Medulla oblongata (tissue), 1 donor: ENCODE measurements around the gene SOAT2.

Source experiments
- DNase-seq: peaks from one replicate; pipeline ENCODE4 v3.0.0-alpha.2; 2015; ENCODE audit errors: extremely low spot score

Gene SOAT2, protein sequence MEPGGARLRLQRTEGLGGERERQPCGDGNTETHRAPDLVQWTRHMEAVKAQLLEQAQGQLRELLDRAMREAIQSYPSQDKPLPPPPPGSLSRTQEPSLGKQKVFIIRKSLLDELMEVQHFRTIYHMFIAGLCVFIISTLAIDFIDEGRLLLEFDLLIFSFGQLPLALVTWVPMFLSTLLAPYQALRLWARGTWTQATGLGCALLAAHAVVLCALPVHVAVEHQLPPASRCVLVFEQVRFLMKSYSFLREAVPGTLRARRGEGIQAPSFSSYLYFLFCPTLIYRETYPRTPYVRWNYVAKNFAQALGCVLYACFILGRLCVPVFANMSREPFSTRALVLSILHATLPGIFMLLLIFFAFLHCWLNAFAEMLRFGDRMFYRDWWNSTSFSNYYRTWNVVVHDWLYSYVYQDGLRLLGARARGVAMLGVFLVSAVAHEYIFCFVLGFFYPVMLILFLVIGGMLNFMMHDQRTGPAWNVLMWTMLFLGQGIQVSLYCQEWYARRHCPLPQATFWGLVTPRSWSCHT

DNA sequence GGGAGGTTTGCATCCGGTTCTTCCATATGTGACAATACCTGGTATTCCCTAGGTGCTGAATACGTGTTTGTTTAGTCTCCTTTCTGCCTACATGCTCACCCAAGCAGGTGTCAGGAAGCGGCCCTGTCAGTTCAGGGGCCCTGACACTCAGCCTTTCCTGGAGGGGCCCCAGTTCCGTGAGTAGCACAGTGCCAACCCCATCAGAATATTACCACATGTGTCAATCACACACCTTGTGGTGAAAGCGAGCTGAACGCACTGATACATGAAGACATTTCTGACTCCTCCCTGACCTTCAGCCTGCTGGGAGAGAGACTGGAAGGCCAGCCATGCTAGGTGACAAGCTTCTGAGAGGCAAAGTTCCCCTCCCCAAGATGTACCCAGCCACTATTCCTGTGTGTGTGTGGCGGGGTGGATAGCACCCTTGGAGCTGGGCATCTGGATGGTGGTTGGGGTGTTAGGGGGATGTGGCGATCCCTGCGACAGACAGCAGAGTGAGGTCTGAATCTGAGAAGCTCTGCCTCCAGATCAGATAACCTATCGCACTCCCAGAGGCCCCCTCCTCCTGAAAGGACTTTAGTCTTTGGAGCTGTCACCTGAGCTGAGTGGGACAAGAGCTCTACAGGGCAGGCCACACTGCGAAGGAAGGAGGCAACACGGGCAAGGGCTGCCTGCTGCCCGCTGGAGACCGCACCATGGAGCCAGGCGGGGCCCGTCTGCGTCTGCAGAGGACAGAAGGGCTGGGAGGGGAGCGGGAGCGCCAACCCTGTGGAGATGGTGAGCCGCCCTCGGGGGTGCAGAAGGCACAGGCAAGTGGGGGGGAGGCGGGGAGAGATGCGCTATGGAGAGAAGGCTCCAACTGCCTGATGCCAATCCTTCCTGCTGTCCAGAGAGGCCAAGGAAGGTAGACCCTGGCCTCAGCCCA, at the start of gene SOAT2:
TSS of gene SOAT2 (plus strand) at position 604 of the 925 bp plus-strand sequence. CDS start at position 696, 92 bp downstream.
- no peak for DNase-seq

DNA sequence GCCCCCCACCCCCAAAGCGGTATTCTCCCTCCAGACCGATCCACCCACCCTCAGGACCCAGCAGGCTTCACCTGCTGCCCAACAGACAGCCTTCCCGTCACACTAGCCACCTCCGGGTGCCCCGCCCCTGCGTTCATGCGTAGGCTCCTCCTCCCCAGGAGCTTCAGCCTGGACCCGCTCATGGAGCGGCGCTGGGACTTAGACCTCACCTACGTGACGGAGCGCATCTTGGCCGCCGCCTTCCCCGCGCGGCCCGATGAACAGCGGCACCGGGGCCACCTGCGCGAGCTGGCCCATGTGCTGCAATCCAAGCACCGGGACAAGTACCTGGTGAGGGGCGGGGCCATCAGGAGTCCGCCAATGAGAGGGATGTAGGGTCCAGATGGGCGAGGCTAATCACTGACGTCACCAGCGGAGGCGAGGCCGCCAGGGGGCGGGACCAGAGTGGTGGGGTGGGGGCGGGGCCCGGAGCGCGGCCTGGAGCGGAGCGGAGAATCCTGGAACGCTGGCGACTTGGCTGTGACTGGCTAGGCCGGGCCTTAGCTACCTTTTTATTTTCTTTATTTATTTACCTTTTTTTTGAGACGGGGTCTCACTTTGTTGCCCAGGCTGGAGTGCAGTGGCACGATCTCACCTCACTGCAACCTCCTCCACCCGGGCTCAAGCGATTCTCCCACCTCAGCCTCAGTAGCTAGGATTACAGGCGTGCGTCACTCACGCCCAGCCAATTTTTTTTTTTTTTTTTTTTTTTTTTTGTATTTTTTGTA, 49.0 kb upstream of the SOAT2 start:
- peak; percentile 98 for DNase-seq

DNA sequence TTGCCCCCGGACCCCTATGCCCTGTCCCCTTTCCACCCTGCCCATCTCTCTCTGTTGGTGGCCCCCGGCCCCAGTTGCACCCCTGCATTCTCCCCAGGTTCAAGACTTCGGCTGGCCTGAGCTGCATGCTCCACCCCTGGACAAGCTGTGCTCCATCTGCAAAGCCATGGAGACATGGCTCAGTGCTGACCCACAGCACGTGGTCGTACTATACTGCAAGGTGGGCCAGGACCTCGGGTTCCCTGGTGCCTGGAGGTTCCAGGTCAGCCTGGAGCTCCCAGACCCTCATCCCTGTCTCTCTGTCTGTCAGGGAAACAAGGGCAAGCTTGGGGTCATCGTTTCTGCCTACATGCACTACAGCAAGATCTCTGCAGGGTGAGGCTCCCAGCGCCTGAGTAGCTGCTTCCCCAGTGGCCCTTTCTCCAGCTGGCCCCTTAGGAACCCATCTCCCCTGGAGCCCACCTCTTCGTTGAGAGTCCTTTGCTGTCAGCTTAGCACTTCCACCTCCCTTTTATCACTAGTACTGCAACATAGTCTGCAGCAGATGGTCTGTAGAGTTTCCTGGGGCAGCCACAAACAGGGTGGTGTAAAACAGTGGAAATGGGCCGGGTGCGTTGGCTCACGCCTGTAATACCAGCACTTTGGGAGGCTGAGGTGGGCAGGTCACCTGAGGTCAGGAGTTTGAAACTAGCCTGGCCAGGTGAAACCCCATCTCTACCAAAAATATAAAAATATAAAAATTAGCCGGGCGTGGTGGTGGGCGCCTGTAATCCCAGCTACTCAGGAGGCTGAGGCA, 47.6 kb upstream of the SOAT2 start:
- no peak for DNase-seq

DNA sequence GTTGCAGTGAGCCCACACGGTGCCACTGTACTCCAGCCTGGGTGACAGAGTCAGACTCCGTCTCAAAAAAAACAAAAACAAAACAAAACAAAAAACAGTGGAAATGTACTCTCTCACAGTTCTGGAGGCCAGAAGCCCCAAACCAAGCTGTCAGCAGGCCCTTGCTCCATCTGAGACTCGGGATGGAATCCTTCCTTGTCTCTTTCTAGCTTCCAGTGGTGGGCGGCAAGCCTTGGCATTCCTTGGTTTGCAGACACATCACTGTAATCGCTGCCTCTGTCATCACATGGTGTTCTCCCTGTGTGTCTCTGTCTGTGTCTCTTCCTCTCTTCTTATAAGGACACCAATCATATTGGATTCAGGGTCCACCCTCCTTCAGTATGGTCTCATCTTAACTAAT, 47.0 kb upstream of the SOAT2 start:
- DNase-seq: no peak

DNA sequence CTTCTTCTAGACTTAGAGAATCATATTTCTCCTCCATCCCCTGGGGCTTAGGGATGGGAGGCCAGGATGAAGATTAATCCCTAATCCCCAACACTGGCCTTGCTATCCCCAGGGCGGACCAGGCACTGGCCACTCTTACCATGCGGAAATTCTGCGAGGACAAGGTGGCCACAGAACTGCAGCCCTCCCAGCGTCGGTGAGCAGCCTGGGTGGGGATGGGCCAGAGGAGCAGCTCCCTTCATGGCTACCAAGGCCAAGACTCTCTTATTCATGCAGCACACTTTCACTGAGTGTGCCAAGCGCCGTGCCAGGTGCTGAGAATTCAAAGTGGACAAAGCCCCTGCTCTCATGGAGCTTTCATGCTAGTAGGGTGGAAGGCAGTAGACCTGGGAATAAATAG, 46.4 kb upstream of the SOAT2 start:
- no peak for DNase-seq

DNA sequence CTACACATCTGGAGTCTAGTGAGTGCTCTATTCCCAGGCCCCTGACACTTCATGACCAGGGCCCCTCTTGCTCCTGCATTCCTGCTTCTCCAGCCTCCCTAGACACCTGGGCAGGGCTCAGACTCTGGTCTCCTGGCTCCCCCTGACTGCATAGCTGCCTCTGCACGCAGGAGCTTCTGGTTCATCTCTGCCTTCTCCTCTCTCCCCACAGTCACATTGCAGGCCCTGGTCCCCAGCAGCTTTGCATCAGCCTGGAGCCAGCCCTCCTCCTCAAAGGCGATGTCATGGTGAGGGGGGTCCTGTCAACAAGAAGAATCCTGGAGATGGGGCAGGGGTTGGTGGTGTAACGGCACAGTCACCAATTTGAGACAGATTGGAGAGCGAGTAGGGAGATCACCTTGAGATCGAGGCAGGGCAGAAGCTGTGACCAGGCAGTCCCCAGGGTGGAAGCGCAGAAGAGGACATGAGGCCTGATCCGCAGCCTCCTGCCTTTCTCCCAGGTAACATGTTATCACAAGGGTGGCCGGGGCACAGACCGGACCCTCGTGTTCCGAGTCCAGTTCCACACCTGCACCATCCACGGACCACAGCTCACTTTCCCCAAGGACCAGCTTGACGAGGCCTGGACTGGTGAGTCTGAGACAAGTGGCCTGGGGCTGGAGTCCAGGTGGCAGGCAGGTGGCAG, 45.3 kb upstream of the SOAT2 start:
- no peak for DNase-seq

DNA sequence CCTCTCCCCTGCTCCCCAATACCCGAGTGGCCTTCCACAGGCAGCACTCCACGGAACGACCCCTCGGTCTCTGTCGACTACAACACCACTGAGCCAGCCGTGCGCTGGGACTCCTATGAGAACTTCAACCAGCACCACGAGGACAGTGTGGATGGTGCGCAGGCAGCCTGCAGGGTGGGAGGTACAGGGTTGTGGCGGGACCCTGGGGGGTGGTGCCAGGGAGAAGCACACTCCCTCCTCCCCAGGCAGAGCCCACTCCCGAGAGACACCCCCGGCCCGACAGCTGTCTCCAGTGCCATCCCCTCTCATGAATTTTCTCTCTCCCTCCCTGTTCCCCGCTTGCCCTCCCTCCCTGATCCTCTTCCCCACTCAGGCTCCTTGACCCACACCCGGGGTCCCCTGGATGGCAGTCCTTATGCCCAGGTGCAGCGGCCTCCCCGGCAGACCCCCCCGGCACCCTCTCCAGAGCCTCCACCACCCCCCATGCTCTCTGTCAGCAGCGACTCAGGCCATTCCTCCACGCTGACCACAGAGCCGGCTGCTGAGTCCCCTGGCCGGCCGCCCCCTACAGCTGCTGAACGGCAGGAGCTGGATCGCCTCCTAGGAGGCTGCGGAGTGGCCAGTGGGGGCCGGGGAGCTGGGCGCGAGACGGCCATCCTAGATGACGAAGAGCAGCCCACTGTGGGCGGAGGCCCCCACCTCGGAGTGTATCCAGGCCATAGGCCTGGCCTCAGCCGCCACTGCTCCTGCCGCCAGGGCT, 44.4 kb upstream of the SOAT2 start:
- DNase-seq: no peak

DNA sequence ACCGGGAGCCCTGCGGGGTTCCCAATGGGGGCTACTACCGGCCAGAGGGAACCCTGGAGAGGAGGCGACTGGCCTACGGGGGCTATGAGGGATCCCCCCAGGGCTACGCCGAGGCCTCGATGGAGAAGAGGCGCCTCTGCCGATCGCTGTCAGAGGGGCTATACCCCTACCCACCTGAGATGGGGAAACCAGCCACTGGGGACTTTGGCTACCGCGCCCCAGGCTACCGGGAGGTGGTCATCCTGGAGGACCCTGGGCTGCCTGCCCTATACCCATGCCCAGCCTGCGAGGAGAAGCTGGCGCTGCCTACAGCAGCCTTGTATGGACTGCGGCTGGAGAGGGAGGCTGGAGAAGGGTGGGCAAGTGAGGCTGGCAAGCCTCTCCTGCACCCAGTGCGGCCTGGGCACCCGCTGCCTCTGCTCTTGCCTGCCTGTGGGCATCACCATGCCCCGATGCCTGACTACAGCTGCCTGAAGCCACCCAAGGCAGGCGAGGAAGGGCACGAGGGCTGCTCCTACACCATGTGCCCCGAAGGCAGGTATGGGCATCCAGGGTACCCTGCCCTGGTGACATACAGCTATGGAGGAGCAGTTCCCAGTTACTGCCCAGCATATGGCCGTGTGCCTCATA, 43.7 kb upstream of the SOAT2 start:
- DNase-seq: no peak

DNA sequence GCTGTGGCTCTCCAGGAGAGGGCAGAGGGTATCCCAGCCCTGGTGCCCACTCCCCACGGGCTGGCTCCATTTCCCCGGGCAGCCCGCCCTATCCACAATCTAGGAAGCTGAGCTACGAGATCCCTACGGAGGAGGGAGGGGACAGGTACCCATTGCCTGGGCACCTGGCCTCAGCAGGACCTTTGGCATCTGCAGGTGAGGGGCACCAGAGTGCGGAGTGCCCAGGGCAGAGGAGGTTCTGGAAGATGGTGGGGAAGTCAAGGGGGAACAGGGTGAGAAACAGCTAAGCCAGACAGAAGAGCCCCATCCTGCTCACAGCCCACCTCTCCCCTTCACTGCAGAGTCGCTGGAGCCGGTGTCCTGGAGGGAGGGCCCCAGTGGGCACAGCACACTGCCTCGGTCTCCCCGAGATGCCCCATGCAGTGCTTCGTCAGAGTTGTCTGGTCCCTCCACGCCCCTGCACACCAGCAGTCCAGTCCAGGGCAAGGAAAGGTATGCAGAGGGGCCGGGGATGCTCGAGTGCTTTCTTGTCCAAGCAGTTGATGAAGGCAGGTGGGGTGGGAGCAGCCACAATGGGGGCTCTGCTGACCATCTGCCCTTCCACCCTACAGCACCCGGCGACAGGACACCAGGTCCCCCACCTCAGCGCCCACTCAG, 43.1 kb upstream of the SOAT2 start:
- DNase-seq: no peak

DNA sequence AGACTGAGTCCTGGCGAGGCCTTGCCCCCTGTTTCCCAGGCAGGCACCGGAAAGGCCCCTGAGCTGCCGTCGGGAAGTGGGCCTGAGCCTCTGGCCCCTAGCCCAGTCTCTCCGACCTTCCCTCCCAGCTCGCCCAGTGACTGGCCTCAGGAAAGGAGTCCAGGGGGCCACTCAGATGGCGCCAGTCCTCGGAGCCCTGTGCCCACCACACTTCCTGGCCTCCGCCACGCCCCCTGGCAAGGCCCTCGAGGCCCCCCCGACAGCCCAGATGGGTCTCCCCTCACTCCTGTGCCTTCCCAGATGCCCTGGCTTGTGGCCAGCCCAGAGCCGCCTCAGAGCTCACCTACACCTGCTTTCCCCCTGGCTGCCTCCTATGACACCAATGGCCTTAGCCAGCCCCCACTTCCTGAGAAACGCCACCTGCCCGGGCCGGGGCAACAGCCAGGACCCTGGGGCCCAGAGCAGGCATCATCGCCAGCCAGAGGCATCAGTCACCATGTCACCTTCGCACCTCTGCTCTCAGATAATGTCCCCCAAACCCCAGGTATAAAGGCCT, 42.5 kb upstream of the SOAT2 start:
- no peak for DNase-seq

DNA sequence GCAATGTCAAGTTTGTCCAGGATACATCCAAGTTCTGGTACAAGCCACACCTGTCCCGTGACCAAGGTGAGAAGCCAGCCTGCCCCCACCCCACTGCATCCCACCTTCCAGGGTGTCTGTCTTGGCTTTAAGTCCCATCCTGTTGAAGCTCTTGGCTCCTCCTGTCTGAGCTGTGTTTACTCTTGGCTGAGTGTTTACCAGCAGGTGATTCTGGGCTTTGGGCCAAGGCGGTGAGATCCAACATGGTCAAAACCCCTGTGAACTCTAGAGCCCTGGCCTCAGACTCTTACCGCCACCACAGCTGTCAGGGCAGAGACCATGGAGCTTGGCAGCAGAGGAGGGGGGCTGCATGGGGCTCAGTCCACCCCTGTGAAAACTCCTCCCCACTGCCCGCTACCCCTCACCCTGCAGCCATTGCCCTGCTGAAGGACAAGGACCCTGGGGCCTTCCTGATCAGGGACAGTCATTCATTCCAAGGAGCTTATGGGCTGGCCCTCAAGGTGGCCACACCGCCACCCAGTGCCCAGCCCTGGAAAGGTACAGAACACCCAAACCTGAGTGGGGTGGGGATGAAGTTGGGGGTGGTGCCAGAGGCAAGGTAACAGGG, 41.8 kb upstream of the SOAT2 start:
- no peak for DNase-seq

DNA sequence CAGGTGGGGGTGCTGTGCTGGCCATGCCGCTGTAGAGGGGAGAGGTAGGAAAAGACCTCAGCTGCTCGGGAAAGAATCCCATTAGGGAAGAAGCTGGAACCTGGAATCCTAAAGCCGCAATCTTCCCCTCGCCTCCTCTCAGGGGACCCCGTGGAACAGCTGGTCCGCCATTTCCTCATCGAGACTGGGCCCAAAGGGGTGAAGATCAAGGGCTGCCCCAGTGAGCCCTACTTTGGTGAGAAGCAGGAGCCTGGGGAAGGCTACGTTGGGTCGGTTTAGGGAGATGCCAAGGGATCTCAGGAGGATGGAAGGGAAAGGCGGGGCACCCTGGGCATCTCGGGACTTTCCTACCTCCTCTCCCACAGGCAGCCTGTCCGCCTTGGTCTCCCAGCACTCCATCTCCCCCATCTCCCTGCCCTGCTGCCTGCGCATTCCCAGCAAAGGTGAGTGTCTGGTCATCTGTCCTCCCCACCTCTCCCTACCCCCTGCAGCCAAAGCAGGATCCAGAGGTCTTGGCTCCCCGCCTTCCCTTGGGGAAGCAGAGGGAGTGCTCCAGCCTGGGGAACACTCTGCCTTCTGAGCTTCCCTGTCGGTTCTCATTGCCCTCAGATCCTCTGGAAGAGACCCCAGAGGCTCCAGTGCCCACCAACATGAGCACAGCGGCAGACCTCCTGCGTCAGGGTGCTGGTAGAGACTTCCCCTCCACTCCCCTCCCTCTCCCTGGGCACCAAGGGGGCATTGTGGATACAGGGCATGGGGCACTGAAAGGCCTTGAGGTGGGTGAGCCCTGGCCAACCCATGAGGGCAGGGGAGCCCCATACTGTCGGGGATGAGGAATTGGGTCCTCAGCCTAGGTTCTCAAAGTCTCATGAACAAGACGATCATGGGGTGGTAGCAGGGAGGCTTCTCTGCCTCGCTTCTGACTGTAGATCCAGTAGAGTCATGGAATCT, 41.0 kb upstream of the SOAT2 start:
- no peak for DNase-seq

DNA sequence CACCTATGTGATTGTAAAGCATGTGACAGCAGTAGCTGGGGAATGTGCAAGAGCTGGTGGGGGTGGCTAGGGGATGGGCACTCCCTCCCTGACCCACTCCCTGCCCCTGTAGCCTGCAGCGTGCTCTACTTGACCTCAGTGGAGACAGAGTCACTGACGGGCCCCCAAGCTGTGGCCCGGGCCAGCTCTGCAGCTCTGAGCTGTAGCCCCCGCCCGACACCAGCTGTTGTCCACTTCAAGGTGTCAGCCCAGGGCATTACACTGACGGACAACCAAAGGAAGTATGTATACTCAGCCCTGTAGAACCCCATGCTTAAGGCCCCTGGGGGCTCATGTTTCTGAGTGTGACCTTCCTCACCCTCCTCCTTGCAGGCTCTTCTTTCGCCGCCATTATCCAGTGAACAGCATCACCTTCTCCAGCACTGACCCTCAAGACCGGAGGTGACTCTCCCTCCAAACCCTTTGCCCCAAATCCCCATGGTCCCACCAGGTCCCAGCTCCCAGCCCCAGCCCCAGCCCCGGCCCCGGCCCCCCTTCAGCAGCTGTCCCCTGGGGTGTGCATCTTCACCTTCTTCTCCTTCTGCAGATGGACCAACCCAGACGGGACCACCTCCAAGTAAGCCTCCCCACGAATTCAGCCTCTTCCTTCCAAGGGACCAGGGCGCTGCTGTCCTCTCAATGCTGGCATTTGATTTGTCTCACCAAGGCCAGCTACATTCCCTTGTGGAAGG, 40.1 kb upstream of the SOAT2 start:
- no peak for DNase-seq

DNA sequence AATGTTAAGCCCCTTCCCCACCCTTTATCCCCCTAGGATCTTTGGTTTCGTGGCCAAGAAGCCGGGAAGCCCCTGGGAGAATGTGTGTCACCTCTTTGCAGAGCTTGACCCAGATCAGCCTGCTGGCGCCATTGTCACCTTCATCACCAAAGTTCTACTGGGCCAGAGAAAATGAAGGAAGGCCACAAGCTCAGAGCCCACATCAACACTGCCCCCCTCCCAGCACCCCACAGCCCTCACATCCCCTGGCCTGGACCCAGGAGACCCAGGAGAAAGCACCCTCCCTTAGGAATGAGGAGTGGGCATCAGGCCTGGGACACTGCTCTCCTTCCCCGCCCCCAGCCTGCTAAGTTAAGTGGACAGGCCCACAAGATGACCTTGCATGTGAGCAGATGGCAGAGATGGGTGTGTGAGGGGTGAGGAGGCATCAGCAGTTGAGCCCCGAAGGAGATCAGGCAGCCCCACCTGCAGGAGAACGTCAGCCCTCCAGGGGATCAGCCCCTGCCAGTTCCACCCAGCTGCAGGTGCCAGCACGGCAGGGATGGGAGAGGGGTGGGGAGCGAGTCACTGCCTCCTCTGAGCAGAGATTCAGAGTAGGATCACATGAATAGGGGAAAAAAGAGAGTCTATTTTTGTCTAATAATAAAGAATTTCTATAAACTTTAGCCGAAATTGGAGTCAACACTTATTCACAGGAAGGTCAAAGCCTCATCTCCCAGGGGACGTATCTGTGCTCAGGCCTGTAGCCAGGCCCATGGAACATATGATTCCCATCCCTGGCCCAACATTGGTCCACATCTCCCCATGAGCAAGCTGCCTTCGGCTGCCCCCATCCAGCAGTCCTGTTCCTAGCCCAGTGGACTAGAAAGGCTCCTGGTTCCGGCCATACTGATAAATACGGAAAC, 39.3 kb upstream of the SOAT2 start:
- no peak for DNase-seq
